Testis (tissue), 2 donors: ENCODE measurements around the gene ATG7.

Experiments
- POLR2A ChIP-seq: fragments of 450-650 bp; IDR thresholded peaks from one replicate; pipeline ENCODE4 v1.6.1; 2017; ENCODE audit warnings: antibody characterized with exemption, mild to moderate bottlenecking, moderate library complexity
- TF ChIP-seq, protein P1 (sequence below), 3 experiments: fragments of 450-650 bp in 2 of 3; fragments of 200-600 bp in 1 of 3; sonication (generic) in 1 of 3; IDR thresholded peaks; one replicate each; pipeline ENCODE4 v1.5.1; 2016 to 2019; ENCODE audit warnings: antibody characterized with exemption in 3 of 3, mild to moderate bottlenecking in 2 of 3, moderate library complexity in 1 of 3

DNA sequence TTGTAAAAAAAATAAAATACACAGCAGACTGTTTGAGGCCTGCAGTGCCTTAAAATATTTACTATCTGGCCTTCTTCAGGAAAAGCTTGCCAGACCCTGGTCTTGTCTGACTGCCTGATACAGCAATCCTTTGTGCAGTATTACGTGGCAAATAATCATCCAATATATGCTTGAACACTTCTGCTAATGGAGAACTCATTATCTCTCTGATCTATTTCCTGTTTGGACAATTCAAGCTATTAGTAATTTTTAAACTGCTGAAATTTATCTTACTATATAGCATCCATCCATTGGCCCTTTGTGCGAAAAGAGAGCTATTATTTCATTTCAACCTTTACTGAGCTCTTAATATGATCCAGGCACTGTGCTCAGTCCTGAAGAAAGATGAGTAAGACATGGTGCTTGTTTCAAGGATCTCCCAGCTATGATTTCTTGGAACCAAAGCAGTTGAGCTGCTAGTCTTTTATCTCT is 15.9 kb downstream of the ATG7 start:
- TF ChIP-seq, protein P1, sequence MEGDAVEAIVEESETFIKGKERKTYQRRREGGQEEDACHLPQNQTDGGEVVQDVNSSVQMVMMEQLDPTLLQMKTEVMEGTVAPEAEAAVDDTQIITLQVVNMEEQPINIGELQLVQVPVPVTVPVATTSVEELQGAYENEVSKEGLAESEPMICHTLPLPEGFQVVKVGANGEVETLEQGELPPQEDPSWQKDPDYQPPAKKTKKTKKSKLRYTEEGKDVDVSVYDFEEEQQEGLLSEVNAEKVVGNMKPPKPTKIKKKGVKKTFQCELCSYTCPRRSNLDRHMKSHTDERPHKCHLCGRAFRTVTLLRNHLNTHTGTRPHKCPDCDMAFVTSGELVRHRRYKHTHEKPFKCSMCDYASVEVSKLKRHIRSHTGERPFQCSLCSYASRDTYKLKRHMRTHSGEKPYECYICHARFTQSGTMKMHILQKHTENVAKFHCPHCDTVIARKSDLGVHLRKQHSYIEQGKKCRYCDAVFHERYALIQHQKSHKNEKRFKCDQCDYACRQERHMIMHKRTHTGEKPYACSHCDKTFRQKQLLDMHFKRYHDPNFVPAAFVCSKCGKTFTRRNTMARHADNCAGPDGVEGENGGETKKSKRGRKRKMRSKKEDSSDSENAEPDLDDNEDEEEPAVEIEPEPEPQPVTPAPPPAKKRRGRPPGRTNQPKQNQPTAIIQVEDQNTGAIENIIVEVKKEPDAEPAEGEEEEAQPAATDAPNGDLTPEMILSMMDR (IDR thresholded peaks at IDR 0.05) = no peak
- no peak for TF ChIP-seq POLR2A
